ENCODE results near the gene MTMR11.
"Not testable (repeated sequence)": the region's sequence is repeated elsewhere in the genome, so short reads cannot be mapped to it uniquely, and the experiment has no call there.

Gene MTMR11

GRCh38 chr1:149888247-149888998, 48.3 kb downstream of the MTMR11 start:
- DNase-seq (ENCODE audit: low read depth): peak; percentile 67
- TF ChIP-seq, protein P1, sequence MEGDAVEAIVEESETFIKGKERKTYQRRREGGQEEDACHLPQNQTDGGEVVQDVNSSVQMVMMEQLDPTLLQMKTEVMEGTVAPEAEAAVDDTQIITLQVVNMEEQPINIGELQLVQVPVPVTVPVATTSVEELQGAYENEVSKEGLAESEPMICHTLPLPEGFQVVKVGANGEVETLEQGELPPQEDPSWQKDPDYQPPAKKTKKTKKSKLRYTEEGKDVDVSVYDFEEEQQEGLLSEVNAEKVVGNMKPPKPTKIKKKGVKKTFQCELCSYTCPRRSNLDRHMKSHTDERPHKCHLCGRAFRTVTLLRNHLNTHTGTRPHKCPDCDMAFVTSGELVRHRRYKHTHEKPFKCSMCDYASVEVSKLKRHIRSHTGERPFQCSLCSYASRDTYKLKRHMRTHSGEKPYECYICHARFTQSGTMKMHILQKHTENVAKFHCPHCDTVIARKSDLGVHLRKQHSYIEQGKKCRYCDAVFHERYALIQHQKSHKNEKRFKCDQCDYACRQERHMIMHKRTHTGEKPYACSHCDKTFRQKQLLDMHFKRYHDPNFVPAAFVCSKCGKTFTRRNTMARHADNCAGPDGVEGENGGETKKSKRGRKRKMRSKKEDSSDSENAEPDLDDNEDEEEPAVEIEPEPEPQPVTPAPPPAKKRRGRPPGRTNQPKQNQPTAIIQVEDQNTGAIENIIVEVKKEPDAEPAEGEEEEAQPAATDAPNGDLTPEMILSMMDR (IDR thresholded peaks at IDR 0.05; ENCODE audit: low read depth, low read length, missing control alignments): peak; percentile 56
- in situ Hi-C loops (cut with HindIII; ENCODE audit: low sequenced_read_pairs): no loop called here
- H3K4me3 ChIP-seq (ENCODE audit: low read depth, low read length): peak overlapping the region; percentile 51

DNA sequence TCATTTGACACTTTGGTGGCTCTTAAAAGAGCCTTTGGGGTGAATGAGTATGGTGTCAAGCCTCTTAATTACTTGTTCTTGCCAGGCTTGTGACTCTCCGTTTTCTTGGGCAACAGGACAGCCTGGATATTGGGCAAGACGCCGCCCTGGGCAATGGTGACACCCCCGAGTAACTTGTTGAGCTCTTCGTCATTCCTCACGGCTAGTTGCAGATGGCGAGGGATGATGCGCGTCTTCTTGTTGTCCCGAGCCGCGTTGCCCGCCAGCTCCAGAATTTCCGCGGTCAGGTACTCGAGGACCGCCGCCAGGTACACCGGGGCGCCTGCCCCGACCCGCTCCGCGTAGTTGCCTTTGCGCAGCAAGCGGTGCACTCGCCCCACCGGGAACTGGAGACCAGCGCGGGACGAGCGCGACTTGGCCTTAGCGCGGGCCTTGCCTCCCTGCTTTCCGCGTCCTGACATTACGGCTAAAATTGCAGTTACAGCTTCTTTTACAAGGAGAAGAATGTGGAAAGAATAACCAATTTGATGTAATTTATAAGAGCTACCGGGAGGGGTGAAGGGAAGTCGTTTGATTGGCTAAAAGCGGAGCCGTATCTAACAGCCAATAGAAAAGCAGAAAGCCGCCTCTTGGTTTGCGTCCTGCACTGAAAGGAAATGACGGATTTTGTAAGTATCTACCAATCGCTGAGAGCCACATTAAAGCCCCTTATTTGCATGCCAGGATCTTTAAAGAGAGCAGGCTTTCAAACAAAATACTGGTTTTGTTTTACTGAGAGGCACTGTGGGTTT, 49.0 kb downstream of the MTMR11 start:
- in situ Hi-C loops (cut with HindIII; ENCODE audit: low sequenced_read_pairs): no loop called here
- peak overlapping the region; percentile 51 for H3K4me3 ChIP-seq (ENCODE audit: low read depth, low read length)
- TF ChIP-seq, protein P1 (IDR thresholded peaks at IDR 0.05; ENCODE audit: low read depth, low read length, missing control alignments): no peak
- peak; percentile 96 for DNase-seq (ENCODE audit: low read depth)

GRCh38 chr1:149887196-149887455, 49.6 kb downstream of the MTMR11 start:
- in situ Hi-C loops (cut with HindIII; ENCODE audit: low sequenced_read_pairs); DNase-seq (ENCODE audit: low read depth): not testable (repeated sequence)
- peak overlapping the region; percentile 51 for H3K4me3 ChIP-seq (ENCODE audit: low read depth, low read length)

GRCh38 chr1:149886396-149887195, 50.1 kb downstream of the MTMR11 start:
- DNase-seq (ENCODE audit: low read depth): peak; percentile 99
- peak overlapping the region; percentile 51 for H3K4me3 ChIP-seq (ENCODE audit: low read depth, low read length)
- TF ChIP-seq, protein P1 (IDR thresholded peaks at IDR 0.05; ENCODE audit: low read depth, low read length, missing control alignments): no peak
- in situ Hi-C loops (cut with HindIII; ENCODE audit: low sequenced_read_pairs): no loop called here

- DNase-seq (ENCODE audit: low read depth); in situ Hi-C loops (cut with HindIII; ENCODE audit: low sequenced_read_pairs): not testable (repeated sequence)
- H3K4me3 ChIP-seq (ENCODE audit: low read depth, low read length): peak overlapping the region; percentile 51
Measured at GRCh38 chr1:149886121-149886395, 50.6 kb downstream of the MTMR11 start.

- in situ Hi-C loops (cut with HindIII; ENCODE audit: low sequenced_read_pairs): no loop called here
- DNase-seq (ENCODE audit: low read depth): peak; percentile 53
- TF ChIP-seq, protein P1 (IDR thresholded peaks at IDR 0.05; ENCODE audit: low read depth, low read length, missing control alignments): peak; percentile 17
- H3K4me3 ChIP-seq (ENCODE audit: low read depth, low read length): peak overlapping the region; percentile 51
Measured at GRCh38 chr1:149885339-149886120, 51.1 kb downstream of the MTMR11 start.
